Glomerular visceral epithelial cell (primary cell): ENCODE data around the gene RNASE13.
"Not testable (repeated sequence)": the region's sequence is repeated elsewhere in the genome, so short reads cannot be mapped to it uniquely, and the experiment has no call there.

Experiments used
- DNase-seq: peaks from one replicate; pipeline ENCODE4 v3.0.0-alpha.2; 2016; ENCODE audit errors: extremely low spot score

Gene RNASE13

GRCh38 chr14:21042918-21043317 is 8.3 kb upstream of the RNASE13 start:
- peak; percentile 61 for DNase-seq

GRCh38 chr14:21041676-21042433 is 7.2 kb upstream of the RNASE13 start, which contains the start of gene RNASE7:
TSS of gene RNASE7 (plus strand) at chr14:21042362. CDS start at chr14:21042993, 631 bp downstream.
- DNase-seq, result peak; percentile 55

- DNase-seq, result not testable (repeated sequence)
Observed at GRCh38 chr14:21040941-21041340, 6.3 kb upstream of the RNASE13 start.

GRCh38 chr14:21040370-21040925 is 5.8 kb upstream of the RNASE13 start:
- DNase-seq, result no peak

GRCh38 chr14:21039585-21040369 is 5.2 kb upstream of the RNASE13 start:
- peak; percentile 48 for DNase-seq

GRCh38 chr14:21038441-21039422 is 4.1 kb upstream of the RNASE13 start:
- no peak for DNase-seq

- DNase-seq, result no peak
Observed at GRCh38 chr14:21037156-21037555, 2.5 kb upstream of the RNASE13 start.

- no peak for DNase-seq
Observed at GRCh38 chr14:21036751-21037150, 2.1 kb upstream of the RNASE13 start.

GRCh38 chr14:21033133-21033698 is 1.4 kb downstream of the RNASE13 start:
- no peak for DNase-seq

GRCh38 chr14:21032326-21033132 is 2.1 kb downstream of the RNASE13 start:
- no peak for DNase-seq

GRCh38 chr14:21030531-21030930 is 4.1 kb downstream of the RNASE13 start:
- DNase-seq, result no peak

- DNase-seq, result no peak
Observed at GRCh38 chr14:21029917-21030316, 4.7 kb downstream of the RNASE13 start, which contains the start of gene TPPP2. TSS of gene TPPP2 (plus strand) at chr14:21030217. CDS start at chr14:21030582, 365 bp downstream.

- DNase-seq, result no peak
Observed at GRCh38 chr14:21026988-21027315, 7.7 kb downstream of the RNASE13 start.

GRCh38 chr14:21026274-21026987 is 8.2 kb downstream of the RNASE13 start:
- DNase-seq, result no peak

GRCh38 chr14:21025371-21026273 is 9.0 kb downstream of the RNASE13 start:
- no peak for DNase-seq

GRCh38 chr14:21024585-21025370 is 9.8 kb downstream of the RNASE13 start, which contains the start of gene NDRG2:
TSS of gene NDRG2 (minus strand) at chr14:21025061. CDS start at chr14:21023315, 1,746 bp downstream.
- DNase-seq, result peak; percentile 62

- DNase-seq, result no peak
Observed at GRCh38 chr14:21023817-21024584, 10.6 kb downstream of the RNASE13 start.
